ENCODE measurements around the gene KBTBD12.

DNA sequence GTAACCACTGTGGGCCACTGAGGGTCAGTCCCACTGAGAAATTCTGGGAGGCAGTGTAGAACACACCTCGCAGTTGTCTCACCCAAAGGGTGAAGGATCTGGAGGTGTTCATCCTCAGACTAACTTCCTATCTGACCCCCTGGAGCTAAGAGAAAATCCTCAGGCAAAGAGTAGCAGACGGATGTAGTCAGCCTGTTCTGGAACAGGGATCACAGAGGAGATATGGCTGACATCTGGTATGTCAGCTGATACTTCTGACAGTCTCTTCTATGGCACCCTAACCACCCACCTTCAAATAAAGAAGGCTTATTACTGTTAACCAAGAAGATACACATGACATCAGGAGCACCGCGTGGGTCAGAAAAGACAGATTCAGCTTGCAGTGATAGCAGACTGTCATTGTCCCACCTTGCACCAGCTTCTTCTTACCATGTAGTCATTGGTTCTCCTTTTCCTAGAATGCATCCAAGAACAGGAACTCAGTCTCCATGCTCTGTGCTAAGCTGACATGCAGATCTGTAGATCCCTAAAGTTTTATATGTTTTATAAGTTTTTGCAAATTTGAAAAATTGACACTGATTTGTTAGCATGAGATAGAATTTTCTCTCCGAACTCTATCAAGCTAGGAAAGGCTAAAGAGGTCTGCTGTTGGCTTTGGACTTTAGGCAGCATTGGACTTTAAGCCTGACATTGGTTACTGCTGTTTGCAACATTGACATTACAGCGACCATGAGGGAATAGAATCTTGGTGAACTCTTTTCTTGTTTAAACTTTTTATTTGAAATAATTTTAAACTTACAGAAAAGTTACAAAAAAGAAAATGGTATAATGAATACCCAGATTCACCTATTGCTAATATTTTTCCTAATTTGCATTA lies 60.4 kb downstream of the KBTBD12 start:
- TF ChIP-seq TAF1 (IDR thresholded peaks at IDR 0.05; ENCODE audit: low read depth, low read length): no peak
- no peak for TF ChIP-seq POLR2AphosphoS5 (IDR thresholded peaks at IDR 0.05; ENCODE audit: low read depth, low read length)

Data from GM12891 (cell line).